ENCODE data around the gene PSMD1.
A peak's percentile ranks its signal among the peaks of the same experiment; 100 is the strongest.
"Not testable (repeated sequence)": the region's sequence is repeated elsewhere in the genome, so short reads cannot be mapped to it uniquely, and the experiment has no call there.

The PSMD1 gene

GRCh38 chr2:231117922-231118613, 61.4 kb downstream of the PSMD1 start:
- no peak for DNase-seq

- no peak for DNase-seq
Observed at GRCh38 chr2:231118614-231118942, 61.9 kb downstream of the PSMD1 start.

- DNase-seq, result no peak
Observed at GRCh38 chr2:231123362-231123898, 66.8 kb downstream of the PSMD1 start.

- DNase-seq, result no peak
Observed at GRCh38 chr2:231124838-231125568, 68.3 kb downstream of the PSMD1 start, which contains the start of gene HTR2B. Gene HTR2B (minus strand): TSS chr2:231125042. CDS start chr2:231123764, 1,278 bp downstream.

- no peak for DNase-seq
Observed at GRCh38 chr2:231126123-231126522, 69.5 kb downstream of the PSMD1 start.

GRCh38 chr2:231127480-231127879, 70.8 kb downstream of the PSMD1 start:
- no peak for DNase-seq

- DNase-seq, result no peak
Observed at GRCh38 chr2:231127936-231128335, 71.3 kb downstream of the PSMD1 start.

- no peak for DNase-seq
Observed at GRCh38 chr2:231128541-231128940, 71.9 kb downstream of the PSMD1 start.

GRCh38 chr2:231129216-231129615, 72.5 kb downstream of the PSMD1 start:
- DNase-seq, result no peak

- no peak for DNase-seq
Observed at GRCh38 chr2:231130336-231131056, 73.8 kb downstream of the PSMD1 start.

GRCh38 chr2:231132129-231132528, 75.5 kb downstream of the PSMD1 start:
- no peak for DNase-seq

- DNase-seq, result no peak
Observed at GRCh38 chr2:231133365-231134099, 76.9 kb downstream of the PSMD1 start.

- no peak for DNase-seq
Observed at GRCh38 chr2:231134910-231135655, 78.4 kb downstream of the PSMD1 start.

GRCh38 chr2:231138699-231139098, 82.0 kb downstream of the PSMD1 start:
- DNase-seq, result peak; percentile 47

GRCh38 chr2:231139796-231140195, 83.1 kb downstream of the PSMD1 start:
- no peak for DNase-seq

- DNase-seq, result not testable (repeated sequence)
Observed at GRCh38 chr2:231140808-231141207, 84.1 kb downstream of the PSMD1 start.

GRCh38 chr2:231144896-231145295, 88.2 kb downstream of the PSMD1 start:
- DNase-seq, result no peak

GRCh38 chr2:231146665-231147064, 90.0 kb downstream of the PSMD1 start:
- no peak for DNase-seq

GRCh38 chr2:231152800-231153557, 96.3 kb downstream of the PSMD1 start:
- no peak for DNase-seq

GRCh38 chr2:231159306-231159705, 102.6 kb downstream of the PSMD1 start:
- no peak for DNase-seq

GRCh38 chr2:231160701-231161100, 104.0 kb downstream of the PSMD1 start:
- DNase-seq, result no peak

Measured in right forelimb (tissue), 1 donor.